Ramos (cell line): Measurements from ENCODE around the gene CD58.
"Not testable (repeated sequence)": the region's sequence is repeated elsewhere in the genome, so short reads cannot be mapped to it uniquely, and the experiment has no call there.

Experiments used
- in situ Hi-C: fragments of 300-500 bp; cut with MboI; formaldehyde crosslinking; loops from one replicate; pipeline ENCODE4 v1.14.3; 2022; ENCODE audit warnings: low sequenced_read_pairs; ENCODE audit not compliant: unreplicated experiment

Gene CD58

DNA sequence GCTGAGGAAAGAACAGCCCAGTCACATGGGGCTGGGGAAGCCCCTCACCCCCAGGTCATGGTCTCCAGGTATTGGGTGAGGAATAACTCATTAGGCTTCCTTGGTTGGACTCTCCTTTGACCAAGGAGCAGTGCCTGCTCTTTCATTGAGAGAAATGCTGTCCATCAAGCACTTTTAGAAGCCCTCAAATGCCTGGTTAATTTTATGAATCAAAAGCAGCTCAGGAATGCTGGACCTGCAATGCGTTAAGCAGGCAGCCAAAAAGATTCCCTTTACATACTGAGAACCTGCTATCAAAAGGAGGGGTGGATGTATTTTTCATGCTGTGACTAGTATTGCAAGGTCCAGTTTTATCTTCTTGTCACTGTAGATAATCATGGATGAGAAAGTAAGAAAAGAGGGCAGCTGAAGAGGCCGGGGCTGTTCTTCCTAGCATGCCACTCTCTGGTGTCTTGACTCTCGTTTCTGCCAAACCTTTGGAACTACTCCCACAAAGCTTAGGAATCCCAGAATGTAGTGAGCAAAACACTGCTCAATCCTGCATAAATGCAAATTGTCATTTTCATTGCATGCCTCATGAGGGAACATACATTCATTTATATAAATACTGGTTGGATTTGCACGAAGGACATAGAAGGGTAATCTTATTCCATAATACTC is 2.1 kb upstream of the CD58 start:
- in situ Hi-C loops: no loop called here

GRCh38 chr1:116572099-116572498 is 1.3 kb upstream of the CD58 start:
- in situ Hi-C loops: no loop called here

- in situ Hi-C loops: no loop called here
Observed at GRCh38 chr1:116571215-116571919, 541 bp upstream of the CD58 start.

DNA sequence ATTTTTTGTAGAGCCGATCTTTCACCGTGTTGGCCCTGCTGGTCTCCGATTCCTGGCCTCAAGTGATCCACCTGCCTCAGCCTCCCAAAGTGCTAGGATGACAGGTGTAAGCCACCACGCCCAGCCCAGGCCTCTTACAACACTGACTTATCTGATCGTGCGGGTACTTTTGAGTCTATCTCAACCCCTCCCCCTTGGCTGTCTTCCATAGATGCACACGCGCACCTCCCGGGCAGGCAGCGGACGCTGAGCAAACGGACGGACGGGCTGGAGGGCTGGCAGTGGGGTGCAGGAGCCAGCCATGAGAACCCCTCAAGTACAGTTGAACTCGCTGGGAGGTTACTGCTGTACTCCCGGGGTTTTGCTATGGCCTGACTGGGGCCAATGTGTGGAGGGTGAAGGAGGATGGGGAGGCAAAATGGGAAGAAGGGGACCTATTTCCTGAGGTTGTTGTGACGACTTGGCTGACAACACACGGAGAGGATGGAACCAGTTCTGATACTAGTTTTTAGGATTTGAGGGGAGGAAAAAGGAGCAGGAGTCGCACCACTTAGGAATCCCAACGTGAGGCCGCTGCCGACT is 959 bp downstream of the CD58 start:
- in situ Hi-C loops: no loop called here

GRCh38 chr1:116569381-116569670 is 1.5 kb downstream of the CD58 start:
- in situ Hi-C loops: no loop called here

DNA sequence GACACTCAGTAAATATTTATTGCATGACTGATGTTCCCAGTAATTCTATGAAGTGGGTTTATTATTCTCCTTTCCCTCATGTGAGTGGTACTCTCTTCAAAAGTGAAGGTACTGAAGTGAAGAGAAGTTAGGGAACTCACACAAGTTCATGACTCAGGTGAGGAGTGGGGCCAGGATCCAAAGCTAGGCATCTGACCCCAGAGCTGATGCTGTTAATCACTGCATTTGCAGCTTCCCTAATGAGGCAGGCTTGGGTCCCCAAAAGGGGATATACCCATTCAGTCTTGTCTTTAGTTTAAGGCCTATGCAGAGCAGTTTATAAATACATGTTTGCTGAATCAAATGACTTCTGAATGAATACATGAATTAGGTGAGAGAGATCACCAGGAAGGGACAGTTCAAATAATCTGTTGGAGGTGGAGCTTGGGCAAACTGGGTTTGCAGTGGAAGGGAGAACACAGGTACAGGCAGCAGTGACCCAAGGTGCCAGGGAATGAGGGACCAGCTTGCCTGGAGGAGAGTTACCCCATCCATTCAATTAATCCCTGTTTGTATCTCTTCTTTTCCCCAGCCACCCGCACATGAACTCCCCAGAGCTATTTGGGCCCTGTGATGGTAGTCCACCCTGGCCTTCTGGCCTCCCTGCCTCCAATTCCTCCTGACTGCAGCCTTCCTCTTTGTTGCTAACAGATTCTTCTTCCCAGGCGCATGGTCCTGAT is 2.0 kb downstream of the CD58 start:
- in situ Hi-C loops: no loop called here

- in situ Hi-C loops: no loop called here
Observed at GRCh38 chr1:116567790-116568661, 2.8 kb downstream of the CD58 start.

DNA sequence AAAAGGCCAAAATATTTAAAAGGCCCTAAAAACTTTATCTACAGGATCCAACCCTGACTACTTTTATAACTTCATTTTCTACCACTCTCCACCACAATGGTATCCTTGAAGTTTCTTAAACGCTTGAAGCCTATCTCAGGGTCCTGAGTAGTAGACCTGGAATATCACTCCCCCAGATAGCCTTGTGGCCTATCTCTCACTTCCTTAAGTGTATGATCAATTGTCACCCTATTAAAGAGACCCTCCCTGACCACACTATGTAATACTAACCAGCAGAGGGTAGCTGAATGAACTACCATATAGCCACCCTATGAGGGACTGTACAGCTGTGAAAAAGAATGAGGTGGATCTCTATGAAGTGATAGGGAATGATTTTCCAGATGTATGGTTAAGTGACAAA is 5.6 kb downstream of the CD58 start:
- in situ Hi-C loops: no loop called here

- in situ Hi-C loops: no loop called here
Observed at GRCh38 chr1:116564426-116564825, 6.4 kb downstream of the CD58 start.

GRCh38 chr1:116562465-116562864 is 8.4 kb downstream of the CD58 start:
- in situ Hi-C loops: not testable (repeated sequence)

DNA sequence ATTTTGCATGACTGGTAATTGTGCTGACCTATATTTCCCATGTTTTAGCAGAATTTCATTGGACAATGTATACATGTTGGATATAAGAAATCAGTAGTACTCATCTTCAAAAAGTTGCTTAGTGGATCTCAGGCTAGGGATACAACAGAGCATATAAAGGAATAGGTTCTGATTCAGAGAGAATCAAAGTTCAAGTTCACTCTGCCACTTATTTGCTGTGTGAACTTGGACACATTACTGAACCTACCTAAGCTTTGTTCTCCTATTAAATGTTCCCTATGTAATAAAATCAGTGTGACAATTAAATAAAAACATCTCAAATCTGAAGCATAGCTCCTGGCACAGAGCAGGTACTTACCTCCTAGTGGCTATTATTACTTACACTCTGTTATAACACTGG is 9.3 kb downstream of the CD58 start:
- in situ Hi-C loops: no loop called here

DNA sequence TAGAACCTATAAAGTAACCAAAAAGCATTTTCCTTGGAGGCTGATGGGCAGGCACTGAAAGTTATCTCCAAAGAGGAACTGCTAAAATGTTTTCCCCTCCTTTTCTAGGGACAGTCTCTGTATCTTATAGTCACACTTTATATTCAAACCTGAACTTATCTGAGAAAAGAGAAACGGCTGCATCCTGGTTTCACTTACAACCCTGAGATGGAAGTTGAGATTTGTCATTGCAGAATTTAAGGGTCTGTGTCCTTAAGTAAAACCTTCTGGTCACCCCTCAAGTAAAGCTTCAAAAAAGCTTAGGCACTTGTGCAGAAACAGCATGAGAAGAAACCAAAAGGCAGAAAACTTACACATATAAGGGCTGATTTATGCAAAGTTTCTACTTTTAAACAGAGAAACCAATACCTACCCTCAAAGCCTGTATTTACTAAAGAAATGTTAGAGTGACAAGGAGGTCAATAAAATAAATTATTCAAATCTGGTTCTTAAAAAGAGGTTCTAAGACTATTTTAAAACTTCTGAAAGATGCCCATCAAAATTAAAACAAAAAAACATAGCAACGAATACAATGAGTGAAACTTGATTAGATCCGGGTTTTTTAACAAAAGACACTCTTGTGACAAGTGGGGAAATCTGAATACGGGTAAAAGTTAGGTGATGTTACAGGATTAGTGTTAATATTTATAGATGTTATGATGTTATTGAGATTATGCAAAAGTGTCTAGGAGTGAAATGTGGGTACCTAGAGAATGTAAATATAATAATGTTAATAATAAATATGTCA is 9.9 kb downstream of the CD58 start:
- in situ Hi-C loops: no loop called here

DNA sequence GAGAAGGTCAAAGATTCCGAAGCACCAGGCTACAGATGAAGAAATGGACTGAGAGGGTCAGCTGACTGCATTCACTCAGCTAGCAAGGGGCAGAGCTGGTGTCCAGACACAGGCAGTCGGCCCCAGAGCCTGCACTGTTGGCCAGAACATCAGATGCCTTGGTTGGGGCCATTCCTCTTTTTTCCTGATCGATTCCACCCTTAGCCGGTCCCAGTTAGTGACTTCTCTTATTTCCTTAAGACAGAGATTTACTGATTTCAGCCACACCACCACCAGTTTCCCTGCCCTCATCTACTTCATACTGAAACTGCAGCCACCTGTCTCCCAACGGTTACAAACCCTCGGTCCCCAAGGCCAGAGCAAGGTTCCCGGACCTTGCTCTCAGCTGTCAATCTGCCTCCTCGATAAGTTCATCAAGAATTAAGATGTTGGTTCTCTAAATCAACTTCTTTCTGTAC is 11.5 kb downstream of the CD58 start:
- in situ Hi-C loops: no loop called here

DNA sequence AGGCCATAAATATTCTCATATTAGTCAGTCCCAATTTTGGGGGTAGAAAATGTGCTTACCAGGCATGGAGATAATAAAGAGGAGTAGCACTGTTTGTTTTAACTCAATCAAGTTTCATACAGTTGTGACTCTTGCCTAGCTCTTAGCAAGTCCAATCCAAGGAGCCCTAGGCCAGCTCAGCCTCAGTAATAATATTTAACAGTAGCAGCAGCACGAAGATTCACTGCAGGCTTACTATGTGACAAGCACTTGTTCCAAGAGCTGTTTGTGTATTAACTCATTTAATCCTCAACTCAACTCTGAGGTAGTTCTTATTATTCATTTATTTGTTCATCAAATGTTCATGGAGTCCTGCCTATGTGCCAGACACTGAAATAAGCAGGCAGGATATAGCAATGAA is 12.3 kb downstream of the CD58 start:
- in situ Hi-C loops: no loop called here

DNA sequence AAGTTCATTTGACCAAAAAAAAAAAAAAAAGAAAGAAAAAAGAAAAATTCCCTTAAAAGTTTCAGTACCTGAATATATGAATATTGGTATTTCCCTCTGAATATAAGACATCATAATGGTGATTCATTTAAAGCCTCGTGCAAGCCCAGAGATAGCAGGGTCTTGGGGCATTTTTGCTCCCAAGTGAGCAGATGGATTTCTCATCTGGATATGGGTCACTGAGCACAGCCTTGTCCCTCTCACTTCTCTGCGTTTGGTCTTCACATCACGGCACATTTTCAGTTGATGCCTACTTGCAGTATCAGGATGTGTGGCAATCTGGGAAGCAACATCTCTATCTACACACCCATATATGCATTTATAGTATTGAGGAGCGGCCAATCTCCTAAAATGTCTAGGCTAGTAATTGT is 12.7 kb downstream of the CD58 start:
- in situ Hi-C loops: no loop called here

GRCh38 chr1:116557323-116557878 is 13.4 kb downstream of the CD58 start:
- in situ Hi-C loops: no loop called here

DNA sequence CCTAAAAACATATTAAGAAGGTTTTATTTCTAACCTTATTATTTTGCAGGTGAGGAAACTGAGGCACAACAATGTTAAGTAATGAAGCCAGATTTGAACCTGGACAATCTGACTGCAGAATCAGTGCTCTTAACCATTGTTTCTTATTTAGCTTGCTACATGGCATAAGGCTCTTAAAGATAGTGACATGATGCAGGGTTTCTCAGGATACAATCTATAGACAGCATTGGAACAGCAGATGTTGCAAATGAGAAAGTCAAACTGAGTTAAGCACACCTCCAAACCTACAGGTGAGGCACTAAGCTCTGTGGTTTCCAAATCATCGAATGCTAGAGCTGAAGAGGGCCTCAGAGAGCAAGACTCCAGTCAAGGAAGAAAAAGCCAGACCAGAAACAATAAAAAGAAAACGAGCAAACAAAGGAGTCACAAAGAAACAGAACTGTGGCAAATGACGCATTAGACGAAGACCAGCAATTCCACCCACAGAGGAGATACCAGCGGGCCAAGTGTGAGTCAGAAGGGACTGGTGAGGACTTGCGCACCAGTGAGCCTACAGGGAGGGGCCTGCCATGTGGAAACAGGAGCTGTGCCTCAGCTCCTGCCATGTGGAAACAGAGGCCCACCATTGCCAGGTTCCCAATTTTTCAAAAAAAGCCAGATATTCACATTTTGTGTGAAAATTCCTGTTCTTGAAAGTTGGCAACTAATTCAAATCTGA is 14.4 kb downstream of the CD58 start:
- in situ Hi-C loops: no loop called here

GRCh38 chr1:116554924-116555323 is 15.9 kb downstream of the CD58 start:
- in situ Hi-C loops: no loop called here
